Measurements from ENCODE around the gene NTRK3.

The NTRK3 gene

DNA sequence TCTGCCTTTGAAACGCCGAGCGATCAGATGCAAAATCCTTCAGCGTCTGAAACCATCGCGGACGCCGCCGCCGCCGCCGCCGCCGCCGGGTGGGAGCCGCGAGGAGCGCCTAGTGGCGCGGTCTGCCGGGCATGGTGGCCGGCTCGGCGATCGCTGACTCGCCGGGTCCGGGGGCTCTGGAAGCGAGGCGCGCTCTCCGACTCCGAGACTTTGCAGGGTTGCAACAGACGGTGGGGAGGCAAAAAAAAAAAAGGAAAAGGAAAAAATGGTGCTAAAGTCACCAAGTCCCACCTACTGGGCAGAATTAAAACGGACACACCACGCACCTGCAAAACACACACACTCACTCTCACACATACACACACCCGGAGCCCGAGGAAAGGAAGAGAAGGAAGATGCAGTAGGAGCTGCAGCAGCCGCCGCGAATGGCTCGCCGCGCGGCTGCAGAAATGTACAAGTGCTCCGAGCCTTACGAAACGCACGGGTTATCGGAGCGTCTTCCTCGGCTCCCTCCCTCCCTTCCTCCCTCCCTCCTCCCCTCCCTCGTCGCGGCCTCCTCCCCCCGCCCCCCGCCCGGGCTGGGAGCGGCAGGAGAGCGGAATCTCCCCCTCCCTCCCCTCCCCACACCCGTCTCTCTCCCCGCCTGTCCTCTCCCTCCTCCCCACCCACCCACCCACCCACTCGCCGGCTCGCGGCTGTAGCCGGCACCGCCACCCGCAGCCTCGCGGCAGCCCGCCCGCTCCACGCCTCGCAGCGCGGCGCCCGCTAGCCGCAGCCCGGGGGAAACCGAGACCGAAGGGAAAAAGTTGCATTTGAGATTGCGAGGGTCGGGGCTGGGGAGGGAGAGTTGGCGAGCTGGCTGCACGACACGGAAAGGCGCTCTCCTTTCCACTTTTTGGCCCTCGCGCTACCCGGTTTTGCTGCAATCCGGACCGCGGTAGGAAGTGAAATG is at the start of gene NTRK3:
TSS of gene NTRK3 (minus strand) at position 461 of the 952 bp plus-strand sequence. CDS start 586 bp downstream, outside the sequence.
- DNase-seq: peak in 9 of 10 donors; percentile 49 to 93 (median 59)
- intact Hi-C loops (cut with DNase I): loop anchor here (5.0 to 10.0 kb wide), 3 partner anchors 196 to 582 kb away; partner anchors contain the start of genes MRPL46 and MRPS11

DNA sequence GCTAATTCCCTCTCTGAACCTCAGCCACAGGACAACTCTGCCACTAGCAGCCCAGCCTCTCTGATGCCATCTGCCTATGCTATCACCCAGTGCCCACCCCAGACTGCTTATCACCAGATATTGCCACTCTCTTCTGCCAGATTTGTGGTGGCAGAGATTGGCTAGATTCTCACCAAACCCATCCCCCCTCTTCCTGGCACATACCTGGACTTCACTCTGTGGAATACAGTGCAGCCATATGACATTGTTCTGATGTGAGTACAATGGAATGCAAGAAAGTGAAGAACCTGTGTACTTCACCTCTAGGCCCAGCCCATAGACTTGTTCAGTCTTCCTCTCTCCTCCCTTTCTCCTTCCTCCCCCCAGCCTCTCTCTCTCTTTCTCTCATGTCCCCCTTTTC is 46.9 kb upstream of the NTRK3 start:
- DNase-seq: no peak
- intact Hi-C loops (cut with DNase I): no loop called here

DNA sequence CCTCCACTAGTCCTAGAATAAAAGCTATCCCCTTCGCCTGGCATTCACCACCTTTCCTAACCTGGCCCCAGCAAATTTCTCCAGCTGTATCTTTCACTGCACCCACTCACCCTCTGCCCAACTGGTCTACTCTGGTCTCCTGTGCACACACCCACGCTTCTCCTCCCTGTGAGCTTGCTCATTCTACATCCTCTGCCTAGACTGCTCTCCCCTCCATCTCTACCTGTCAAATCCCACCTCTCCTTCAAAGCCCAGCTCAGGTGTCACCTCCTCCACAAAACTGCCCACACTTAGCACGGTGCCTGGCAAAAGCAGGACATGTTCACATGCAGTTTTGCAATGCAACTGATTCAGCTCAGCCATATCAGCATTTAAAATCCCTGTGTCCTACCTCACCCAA is 45.8 kb upstream of the NTRK3 start:
- peak in 7 of 10 donors; percentile 26 to 86 (median 60) for DNase-seq
- intact Hi-C loops (cut with DNase I): no loop called here

DNA sequence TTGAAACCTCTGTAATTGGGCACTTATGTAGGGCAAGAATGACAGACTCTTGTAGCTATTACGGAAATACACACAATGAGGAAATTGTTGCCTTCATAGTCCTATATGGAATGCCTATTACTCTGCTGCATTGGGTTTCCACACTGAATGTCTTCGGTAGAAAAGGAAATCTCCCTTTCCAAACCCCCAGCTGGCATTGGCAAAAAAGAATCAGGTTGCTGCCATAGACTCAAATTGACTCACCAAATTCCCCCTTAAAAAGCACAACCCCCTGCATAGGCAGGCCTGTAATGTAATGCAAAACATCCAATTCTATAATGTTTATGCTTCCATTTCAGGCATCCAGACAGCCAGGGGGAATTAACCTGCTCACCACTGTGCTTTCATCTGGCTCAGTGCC is 44.8 kb upstream of the NTRK3 start:
- DNase-seq: no peak
- intact Hi-C loops (cut with DNase I): no loop called here

DNA sequence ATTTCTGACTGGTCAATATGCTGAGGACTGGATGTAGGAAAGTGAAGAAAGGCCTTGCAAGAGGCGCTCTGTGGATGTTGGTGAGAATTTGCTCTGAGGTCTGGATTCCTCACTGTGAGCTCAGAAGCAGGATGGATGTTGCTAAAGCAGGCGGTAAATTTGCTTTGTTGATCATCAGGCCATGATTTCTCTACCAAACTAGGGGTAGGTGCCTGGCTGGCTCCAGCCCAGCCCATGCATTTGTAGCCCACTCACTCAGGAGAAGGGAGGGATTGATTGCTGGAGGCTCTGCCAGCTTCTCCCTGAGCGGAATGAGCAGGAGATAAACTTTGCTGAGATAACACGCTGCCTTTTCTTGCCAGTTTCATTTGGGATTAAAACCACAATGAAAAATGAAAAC is 44.3 kb upstream of the NTRK3 start:
- DNase-seq: peak in 1 of 10 donors; percentile 58
- intact Hi-C loops (cut with DNase I): no loop called here

DNA sequence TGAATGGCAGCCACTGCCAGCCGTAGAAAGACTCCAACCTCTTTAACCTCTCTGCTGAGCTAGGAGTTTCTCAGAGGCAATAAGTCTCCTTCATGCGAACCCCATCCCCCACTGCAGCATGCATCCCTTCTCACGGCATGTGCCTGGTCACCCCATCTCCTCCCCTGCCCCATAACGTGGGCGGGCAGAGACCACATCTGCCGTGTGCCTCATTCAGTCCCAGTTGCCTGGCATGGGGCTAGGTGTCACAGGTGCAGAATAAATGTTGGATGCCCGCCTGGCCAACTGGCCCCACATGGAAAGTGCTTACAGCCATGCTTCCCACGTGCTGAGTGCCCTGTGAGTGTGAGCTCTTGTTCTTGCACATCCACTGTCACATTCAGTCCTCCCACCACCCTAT is 43.5 kb upstream of the NTRK3 start:
- intact Hi-C loops (cut with DNase I): no loop called here
- DNase-seq: peak in 2 of 10 donors; percentile 12 to 68

DNA sequence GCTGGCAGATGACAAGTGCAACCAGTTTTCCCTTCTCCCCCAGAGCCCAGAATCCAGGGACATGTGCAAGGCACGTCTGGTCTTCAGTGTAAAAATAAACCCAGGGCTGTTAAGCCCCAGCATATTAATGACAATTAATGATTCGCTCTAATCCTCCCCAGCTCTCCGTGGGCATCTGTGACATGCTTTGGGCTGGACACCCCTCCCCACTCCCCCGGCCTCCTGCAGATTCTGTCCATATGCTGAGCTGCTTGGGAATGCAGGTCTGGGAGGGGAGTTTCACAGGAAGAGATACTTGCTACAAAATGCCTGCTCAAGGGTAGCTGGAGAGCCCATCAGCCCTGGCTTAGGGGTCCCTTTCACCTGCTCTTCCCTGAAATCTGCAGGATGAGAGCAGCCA is 43.0 kb upstream of the NTRK3 start:
- peak in 1 of 10 donors; percentile 60 for DNase-seq
- intact Hi-C loops (cut with DNase I): no loop called here

DNA sequence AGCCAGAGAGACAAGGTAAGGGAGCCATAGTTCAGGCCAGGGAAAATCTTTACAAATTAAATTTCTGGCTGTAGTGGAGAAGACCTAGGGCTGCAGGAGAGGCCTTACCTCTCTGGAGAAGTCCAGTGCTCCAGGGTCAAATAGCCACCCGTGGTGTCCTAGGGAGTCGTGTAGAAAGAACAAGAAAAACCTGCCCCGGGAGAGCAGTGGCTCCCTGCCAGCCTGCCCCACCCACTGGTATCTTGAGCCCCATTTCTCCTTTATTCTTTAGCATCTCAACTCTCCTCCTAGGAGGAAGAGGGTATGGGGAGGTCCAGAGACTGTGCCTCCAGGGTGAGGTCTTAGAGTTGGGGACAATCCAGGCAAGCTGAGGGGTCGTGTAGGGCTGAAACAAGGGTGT is 32.1 kb upstream of the NTRK3 start:
- DNase-seq: no peak
- intact Hi-C loops (cut with DNase I): no loop called here

DNA sequence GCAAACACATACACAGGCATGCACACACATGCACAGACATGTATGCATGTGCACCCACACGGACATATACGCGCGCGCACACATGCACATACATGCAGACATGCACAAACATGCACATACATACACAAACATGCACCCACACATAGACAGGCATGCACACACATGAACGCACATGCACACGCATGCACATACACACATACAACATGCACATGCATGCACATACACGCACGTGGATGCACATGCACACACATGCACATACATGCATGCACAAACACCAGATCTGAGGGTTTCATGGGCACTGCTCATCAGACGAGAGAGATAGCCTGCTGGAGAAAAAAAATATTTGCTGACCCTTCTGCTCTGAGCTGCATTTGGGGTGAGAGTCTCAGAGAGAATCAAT is 31.7 kb upstream of the NTRK3 start:
- intact Hi-C loops (cut with DNase I): no loop called here
- DNase-seq: no peak

DNA sequence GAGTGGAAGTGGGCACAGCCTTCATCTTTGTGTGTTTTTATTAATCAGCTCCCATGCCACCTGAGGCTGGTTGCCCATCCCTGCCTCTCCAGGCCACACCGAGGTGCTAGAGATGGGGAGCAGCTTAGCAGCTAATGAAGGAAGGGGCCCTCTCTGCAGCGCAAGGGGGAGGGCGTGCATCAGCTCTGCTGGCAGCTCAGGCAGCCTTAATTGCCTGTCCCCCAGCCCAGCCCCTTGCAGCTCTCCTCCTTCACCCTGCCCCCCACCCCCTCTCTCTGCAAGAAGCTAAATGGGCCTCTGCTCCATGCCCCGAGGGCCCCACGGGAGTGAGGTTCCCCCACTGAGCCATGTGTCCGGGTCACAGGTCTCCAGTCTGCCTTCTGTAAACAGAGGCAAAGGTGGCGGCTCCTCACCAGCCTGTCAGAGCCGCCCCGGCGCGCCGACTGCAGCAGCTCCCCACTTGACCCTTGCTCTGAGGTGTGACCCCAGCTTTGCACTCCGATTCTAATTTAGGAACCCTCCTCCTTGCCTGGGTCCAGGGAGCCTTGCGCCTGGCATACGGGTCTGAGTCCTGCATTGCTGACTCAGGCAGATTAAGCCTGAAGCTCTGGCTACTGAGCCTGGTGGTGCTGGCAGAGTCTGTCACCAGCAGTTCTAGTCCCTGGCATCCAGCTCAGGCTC is 27.9 kb upstream of the NTRK3 start:
- intact Hi-C loops (cut with DNase I): no loop called here
- no peak for DNase-seq

DNA sequence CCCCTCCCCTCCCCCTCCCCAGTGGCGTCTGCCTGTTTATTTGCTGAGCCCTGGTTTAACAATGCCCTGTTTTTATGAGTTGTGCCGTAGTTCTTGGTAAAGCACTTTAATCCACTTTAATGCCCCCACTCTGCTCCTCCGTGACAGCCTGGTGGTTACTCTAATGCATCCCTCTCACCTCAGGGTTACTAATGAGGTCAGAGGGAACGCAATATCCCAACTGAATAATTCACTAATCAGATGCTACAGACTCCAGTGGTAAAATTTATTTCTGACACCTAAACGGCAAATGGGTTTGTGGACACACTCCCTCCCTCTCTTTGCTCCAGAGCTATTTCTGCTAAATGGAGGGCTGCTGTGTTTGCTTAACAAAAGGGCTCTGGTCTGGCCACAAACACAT is 26.1 kb upstream of the NTRK3 start:
- no peak for DNase-seq
- intact Hi-C loops (cut with DNase I): no loop called here

DNA sequence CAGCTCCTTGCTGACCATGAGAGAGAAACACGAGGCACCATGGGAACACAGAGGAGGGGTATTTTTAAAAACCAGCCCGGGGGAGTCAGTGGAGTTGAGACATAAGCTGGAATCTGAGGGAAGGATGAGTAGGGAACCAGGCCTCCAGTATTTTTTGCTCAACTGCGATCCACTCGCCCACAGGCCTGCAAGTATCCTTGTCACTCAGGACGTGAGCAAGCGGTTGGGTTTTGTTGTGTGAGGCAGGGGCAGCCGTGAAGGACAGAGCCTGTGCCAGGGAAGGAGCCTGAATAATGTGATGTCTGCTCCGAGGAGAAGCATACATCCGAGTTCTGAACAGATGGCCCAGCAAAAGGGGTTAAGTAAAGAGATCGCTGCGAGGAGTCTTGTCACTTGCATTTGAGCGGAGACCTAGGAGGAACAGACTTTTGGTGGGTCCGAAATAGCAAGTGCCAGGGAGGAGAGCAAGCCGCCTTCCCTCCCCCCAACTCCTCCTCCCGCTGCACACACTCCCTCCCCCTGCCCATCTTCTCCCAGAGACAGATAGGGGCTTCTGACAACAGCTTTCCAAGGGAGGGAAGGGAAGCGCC is 20.4 kb upstream of the NTRK3 start:
- DNase-seq: peak in 5 of 10 donors; percentile 48 to 90 (median 86)
- intact Hi-C loops (cut with DNase I): loop anchor here (10.0 kb wide), 1 partner anchor 1652 kb away; no protein-coding TSS in a partner anchor

DNA sequence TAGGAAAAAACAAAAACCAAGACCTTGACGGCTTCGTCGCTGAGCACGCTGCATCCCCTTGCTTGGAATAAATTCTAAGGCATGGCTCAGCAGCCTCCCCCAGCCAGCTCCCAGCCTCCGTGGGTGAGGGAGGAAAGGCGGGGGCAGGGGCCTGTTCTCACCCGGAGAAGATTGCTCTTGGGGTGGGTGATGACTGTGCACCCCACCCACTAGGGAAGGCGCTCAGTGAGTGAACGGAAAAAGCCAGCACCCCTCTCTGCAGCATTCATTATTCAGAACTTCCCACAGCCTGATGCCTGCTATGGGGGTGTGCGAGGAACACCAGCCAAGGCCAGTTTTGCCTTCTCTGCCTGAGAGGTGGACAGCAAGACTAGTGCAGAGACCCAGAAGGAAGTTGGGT is 19.3 kb upstream of the NTRK3 start:
- intact Hi-C loops (cut with DNase I): loop anchor here (10.0 kb wide), 1 partner anchor 1651 kb away; no protein-coding TSS in a partner anchor
- peak in 6 of 10 donors; percentile 46 to 94 (median 70) for DNase-seq

DNA sequence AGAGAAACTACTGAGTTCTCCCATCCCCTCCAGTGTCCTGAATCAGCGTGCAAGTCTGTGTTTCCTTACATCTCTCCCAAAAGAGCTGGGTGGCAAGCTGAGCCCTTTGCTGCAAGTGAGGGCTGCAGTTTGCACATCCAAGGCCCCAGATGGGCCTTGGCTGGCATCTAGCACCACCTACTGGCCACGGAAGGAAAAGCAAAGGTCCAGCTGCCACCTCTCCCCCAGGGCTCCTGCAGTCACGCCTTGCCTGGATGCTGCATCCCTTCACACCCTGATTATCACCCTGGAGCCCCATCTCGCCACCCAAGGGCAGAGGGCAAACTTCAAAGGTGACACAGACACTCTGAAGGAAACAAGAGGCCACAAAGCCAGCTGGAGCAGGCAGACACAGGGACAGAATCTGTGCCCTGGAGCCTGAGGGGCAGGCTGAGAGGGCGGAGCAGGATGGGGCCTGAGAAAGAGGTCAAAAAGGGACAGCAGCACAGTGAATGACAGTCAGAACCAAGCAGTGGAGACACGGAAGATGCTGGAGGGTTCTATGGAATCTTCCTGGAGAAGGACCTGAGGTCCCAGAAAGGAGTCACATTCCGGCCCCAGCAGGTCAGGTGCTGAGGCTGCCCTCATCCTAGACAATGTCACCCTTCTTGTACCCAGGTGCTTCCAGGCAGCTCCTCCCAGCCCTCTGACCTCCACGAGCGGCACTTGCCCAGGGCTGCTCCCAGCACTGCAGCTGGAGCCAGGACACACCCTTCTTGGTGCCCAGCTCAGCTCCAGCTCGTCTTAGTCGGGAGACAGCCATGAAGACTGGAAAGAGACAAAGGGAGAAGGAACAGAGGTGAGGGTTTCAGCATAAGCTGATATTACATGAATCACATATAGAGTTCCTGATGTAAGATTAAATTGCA is 18.3 kb upstream of the NTRK3 start:
- DNase-seq: peak; percentile 61 to 97 (median 78)
- intact Hi-C loops (cut with DNase I): loop anchor here (10.0 kb wide), 1 partner anchor 1650 kb away; no protein-coding TSS in a partner anchor

DNA sequence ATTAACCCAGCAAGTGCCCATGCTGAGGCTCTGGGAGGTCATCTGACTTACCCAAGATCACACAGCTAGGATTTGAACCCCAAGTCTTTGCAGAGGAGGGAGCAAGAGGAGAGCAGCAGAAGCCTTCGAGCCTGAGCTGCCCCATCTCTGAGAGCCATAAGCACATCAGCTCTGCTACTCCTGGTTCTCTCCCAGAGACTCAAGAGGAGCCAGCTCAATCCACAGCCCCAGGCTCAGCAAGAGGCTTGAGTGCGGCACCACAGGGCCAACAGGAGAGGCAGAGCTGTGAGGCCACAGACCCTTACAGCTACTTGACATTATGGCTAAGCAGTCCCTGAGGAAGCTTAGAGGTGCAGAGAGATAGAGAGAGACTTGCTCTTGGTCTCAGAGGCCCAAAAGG is 15.9 kb upstream of the NTRK3 start:
- intact Hi-C loops (cut with DNase I): loop anchor here (10.0 kb wide), 1 partner anchor 1648 kb away; no protein-coding TSS in a partner anchor

DNA sequence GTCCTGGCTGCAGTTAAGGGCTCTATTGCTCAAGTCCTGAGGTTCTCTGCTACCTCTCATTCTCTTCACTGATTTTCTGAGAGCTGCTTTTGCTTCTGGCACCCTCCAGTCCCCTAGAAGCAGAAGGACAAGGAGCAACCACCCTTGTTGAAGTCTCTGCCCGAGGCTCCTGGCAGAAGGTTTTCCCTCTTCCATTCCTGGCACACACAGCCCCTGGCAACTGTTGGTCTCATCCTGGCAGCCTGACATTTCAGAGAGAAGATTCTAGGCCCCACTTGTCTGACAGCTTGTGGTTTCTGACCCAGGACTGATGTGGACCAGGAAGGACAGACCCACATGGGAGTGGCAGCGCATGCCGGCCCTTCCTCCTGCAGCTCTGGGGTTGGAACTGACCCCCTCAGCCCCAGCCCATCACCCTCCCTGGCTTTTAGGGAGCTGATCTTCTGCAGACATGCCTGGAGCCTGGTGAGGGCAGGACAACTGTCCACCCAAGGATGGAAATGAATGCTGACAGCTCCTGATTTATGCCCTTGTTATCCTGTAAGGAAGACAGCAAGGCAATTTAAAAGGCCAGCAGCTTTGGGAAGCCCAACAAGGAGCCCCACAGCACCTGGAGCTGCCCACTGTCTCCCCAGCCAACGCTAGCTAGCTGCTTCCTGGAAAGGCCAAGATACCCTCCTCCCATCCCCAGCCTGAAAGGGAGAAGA is 13.0 kb upstream of the NTRK3 start:
- intact Hi-C loops (cut with DNase I): loop anchor here (10.0 kb wide), 1 partner anchor 1645 kb away; no protein-coding TSS in a partner anchor
- no peak for DNase-seq

More for the DNA sequence above, 15.9 kb upstream of the NTRK3 start:
- no peak for DNase-seq

DNA sequence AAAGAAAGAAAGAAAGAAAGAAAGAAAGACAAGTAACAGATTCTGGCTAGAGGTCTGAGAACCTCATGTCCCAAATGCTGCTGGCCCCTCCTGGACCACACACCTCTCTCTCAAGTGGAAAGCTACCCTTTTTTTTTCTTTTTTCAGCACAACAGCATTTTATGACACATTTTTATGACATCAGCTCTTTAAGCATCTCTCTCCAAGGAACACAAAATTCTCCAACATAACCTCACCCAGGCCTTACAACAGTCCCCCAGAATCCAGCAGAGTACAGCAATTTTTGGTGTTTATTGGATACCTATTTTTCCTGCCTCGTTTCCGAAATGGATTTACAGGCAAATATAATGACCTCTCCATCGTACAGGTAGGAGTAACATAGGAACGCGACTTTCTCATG is 11.2 kb upstream of the NTRK3 start:
- intact Hi-C loops (cut with DNase I): no loop called here
- DNase-seq: no peak

DNA sequence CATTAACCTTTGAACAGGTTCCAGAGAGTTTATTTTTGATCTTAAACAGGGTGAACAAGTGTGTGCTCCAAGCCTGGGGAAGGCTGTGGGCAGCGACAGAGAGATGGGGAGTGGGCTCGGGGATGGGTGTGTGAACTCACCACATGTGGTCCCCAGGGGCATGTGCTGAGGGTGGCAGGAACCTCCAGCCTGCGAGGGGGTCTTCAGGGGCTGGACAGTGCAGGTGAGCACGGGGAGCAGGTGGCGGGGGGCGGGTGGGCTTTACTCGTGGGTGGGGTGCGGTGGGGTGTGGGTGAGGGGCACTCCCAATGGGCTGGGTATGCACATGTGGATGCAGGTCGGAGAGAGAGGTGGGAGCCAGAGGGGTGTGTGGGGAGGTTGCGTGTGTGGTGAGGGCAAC is 9.6 kb upstream of the NTRK3 start:
- peak in 1 of 10 donors; percentile 60 for DNase-seq

DNA sequence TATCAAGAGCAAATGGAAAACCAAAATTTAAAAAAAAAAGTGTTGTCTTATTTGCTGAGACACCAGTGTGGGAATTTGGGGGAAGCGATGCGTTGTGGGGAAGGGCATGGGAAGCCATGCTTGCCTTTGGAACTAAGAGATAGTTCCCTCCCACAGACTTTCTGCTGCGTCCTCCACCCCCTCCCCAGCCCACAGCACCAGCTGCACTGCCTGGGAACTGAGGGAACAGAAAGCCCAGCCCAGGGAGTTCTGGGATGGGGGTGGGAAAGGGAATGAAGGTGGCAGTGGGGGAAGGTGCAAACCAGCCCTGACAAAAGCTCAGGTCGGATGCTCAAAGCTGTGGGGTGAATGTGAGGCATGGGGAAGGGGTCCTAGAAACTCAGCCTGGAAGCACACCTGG is 8.1 kb upstream of the NTRK3 start:
- intact Hi-C loops (cut with DNase I): no loop called here
- DNase-seq: peak in 1 of 10 donors; percentile 68

More for the DNA sequence above, 9.6 kb upstream of the NTRK3 start:
- intact Hi-C loops (cut with DNase I): no loop called here

Data from posterior cingulate gyrus (tissue), 11 donors.